Mesothelial cell of epicardium (in vitro differentiated cells): ENCODE measurements around the gene TMTC2. TPM values are rescaled to one million over a fixed set of nuclear protein-coding genes. Genes with fewer than 3 reads are reported as not detected.

Experiments
- DNase-seq, 2 experiments: peaks; one replicate each; pipeline ENCODE4 v3.0.0; 2021; ENCODE audit warnings: low spot score in 2 of 2; ENCODE audit not compliant: unreplicated experiment in 2 of 2
- H3K27ac Mint-ChIP-seq: 2 replicates; pipeline ENCODE4 v1.8.0; 2021; ENCODE audit warnings: mixed read lengths
- H3K27me3 Mint-ChIP-seq: 2 replicates; pipeline ENCODE4 v1.8.0; 2021; ENCODE audit warnings: low read depth, mixed read lengths
- H3K36me3 Mint-ChIP-seq: 2 replicates; pipeline ENCODE4 v1.8.0; 2021; ENCODE audit warnings: mixed read lengths
- H3K4me1 Mint-ChIP-seq: 2 replicates; pipeline ENCODE4 v1.8.0; 2021; ENCODE audit warnings: mixed read lengths
- H3K4me3 Mint-ChIP-seq: 2 replicates; pipeline ENCODE4 v1.8.0; 2021; ENCODE audit warnings: mild to moderate bottlenecking, moderate library complexity, mixed read lengths
- H3K9me3 Mint-ChIP-seq: 2 replicates; pipeline ENCODE4 v1.8.0; 2021; ENCODE audit warnings: mixed read lengths
- total RNA-seq: library from RNA; stranded (reverse); gene quantifications from 3 replicates; pipeline ENCODE4 v1.2.1, GENCODE V29; 2021
- TF ChIP-seq, protein P1 (sequence below): fragments of 200-600 bp; sonication (generic); IDR thresholded peaks from one replicate; pipeline ENCODE4 v1.5.0; 2021; ENCODE audit warnings: antibody characterized with exemption; ENCODE audit not compliant: unreplicated experiment

TMTC2 gene
- total RNA-seq, 1 donor from 2014 or later: 38.3 TPM

DNA sequence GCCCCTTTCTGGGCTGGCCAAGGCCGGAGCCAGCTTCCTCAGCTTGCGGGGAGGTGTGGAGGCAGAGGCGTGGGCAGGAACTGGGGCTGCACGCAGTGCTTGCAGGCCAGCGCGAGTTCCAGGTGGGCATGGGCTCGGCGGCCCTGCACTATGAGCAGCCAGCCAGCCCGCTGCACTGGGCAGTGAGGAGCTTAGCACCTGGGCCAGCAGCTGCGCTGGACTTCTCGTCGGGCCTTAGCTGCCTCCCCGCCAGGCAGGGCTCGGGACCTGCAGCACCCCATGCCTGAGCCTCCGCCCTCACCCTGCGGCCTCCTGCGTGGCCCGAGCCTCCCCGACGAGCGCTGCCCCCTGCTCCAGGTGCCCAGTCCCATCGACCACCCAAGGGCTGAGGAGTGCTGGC, 42.0 kb downstream of the TMTC2 start:
- no peak for DNase-seq
- Mint-ChIP-seq H3K4me3 (no peak overlapping the region), H3K27me3 (no peaks in the 10 kb centered on the region), H3K36me3 (peaks cover 15% of the 10 kb centered on the region), H3K27ac (no peak overlapping the region), H3K4me1 (no peaks in the 10 kb centered on the region), H3K9me3 (no peaks in the 10 kb centered on the region)
- TF ChIP-seq, protein P1, sequence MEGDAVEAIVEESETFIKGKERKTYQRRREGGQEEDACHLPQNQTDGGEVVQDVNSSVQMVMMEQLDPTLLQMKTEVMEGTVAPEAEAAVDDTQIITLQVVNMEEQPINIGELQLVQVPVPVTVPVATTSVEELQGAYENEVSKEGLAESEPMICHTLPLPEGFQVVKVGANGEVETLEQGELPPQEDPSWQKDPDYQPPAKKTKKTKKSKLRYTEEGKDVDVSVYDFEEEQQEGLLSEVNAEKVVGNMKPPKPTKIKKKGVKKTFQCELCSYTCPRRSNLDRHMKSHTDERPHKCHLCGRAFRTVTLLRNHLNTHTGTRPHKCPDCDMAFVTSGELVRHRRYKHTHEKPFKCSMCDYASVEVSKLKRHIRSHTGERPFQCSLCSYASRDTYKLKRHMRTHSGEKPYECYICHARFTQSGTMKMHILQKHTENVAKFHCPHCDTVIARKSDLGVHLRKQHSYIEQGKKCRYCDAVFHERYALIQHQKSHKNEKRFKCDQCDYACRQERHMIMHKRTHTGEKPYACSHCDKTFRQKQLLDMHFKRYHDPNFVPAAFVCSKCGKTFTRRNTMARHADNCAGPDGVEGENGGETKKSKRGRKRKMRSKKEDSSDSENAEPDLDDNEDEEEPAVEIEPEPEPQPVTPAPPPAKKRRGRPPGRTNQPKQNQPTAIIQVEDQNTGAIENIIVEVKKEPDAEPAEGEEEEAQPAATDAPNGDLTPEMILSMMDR: no peak

- no peaks in the 10 kb centered on the region for H3K4me1 Mint-ChIP-seq
- no peaks in the 10 kb centered on the region for H3K27me3 Mint-ChIP-seq
- no peaks in the 10 kb centered on the region for H3K9me3 Mint-ChIP-seq
- peaks cover 22% of the 10 kb centered on the region for H3K36me3 Mint-ChIP-seq
- TF ChIP-seq, protein P1: no peak
- DNase-seq: no peak
- no peak overlapping the region for H3K4me3 Mint-ChIP-seq
- H3K27ac Mint-ChIP-seq: no peak overlapping the region
Observed at GRCh38 chr12:82730953-82731459, 44.3 kb downstream of the TMTC2 start.

DNA sequence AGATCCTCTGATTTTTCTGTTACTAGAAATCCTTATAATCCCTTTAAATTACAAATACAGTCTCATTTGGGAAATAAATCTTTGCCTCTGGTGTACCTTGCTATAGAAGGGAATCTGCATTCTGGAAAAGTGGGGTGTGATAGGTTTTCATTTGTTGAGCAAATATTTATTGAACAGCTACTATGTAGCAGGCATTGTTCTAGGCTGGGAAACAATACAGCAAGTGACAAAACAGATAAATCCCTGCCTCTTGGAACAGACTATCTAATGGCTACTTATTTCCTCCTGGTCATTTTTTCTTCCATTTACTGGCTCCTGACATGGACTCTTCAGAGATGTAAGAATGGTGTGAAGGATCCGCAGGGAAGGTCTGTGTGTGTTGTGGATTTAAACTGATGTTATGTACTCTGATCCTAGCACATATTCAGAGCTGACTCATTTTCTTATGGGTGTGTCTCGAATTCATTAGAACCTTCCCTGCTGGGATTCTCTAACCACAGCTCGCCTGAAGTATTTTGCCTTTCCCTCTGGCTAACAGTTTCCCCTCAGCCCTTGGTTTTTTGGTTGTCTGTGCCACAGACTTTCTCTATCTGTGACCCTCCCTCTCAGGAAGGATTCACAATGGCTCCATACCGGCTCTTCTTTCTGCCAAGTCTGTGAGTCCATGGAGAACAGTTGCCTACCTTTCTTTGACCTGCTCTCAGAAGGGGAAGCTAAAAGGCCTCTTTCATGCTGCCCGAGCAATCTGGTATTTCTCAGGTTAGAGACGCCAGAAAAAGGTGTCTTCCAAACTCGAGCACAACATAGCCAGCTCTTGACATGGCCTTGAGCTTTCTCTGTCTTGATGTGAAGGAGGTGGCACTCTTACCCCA, 53.7 kb downstream of the TMTC2 start:
- Mint-ChIP-seq H3K27ac (no peak overlapping the region), H3K4me1 (peaks cover 13% of the 10 kb centered on the region), H3K36me3 (peaks cover 36% of the 10 kb centered on the region), H3K9me3 (no peaks in the 10 kb centered on the region), H3K27me3 (no peaks in the 10 kb centered on the region), H3K4me3 (no peak overlapping the region)
- TF ChIP-seq, protein P1: no peak
- DNase-seq: no peak

- Mint-ChIP-seq H3K4me3 (no peak overlapping the region), H3K4me1 (peaks cover 29% of the 10 kb centered on the region), H3K36me3 (peaks cover 30% of the 10 kb centered on the region), H3K9me3 (no peaks in the 10 kb centered on the region), H3K27ac (no peak overlapping the region), H3K27me3 (no peaks in the 10 kb centered on the region)
- TF ChIP-seq, protein P1: no peak
- DNase-seq: no peak
Observed at GRCh38 chr12:82745063-82745674, 58.5 kb downstream of the TMTC2 start.

DNA sequence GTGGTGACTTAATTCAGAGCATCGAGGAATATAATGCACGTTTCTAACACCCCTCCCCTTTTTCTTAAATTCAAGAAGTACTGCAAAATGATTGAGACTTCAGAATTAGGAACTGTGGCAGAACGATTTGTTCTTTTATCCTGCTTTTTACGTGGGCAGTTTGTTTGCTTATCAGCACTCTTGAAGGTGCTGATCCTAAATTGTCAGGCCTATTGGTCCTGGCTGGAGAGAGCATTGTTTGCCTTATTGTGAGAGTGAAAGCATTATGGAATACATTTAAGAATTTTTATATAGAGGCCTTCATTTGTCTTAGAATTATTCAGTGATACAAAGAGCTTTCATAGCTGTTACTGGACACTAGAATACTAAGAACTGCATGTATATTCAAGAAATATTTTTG, 59.1 kb downstream of the TMTC2 start:
- Mint-ChIP-seq H3K27me3 (no peaks in the 10 kb centered on the region), H3K9me3 (peaks cover 3% of the 10 kb centered on the region), H3K36me3 (peaks cover 29% of the 10 kb centered on the region), H3K4me3 (no peak overlapping the region), H3K4me1 (peaks cover 29% of the 10 kb centered on the region), H3K27ac (no peak overlapping the region)
- no peak for DNase-seq
- TF ChIP-seq, protein P1: no peak
